Measurements from ENCODE around the gene UBL4A. TPM values are rescaled to one million over a fixed set of nuclear protein-coding genes. Genes with fewer than 3 reads are reported as not detected.

Gene UBL4A
- total RNA-seq, 1 experiment from 2014 or later, result 30.4 TPM

DNA sequence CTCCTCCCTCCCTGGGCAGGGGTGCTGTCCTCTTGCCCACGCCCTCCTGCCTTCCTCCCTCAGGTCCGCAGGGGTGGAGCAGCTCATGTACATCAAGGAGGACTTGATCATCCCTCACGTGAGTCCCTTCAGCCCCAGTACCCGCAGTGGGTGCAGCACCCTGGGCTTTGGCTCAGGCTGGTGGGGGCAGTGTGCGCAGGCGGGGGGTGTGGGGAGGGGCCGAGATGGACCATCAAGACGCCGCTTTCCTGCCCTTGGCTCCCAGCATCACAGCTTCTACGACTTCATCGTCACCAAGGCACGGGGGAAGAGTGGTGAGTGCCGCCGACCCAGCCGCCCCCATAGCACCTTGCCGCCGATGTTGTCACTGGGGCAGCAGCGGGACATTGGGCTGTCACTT lies 36.8 kb downstream of the UBL4A start:
- Histone ChIP-seq H3K27ac (ENCODE audit: low read depth, low read length, poor library complexity, severe bottlenecking) (no peak overlapping the region), H3K4me3 (ENCODE audit: low read depth, low read length, poor library complexity, severe bottlenecking) (no peak overlapping the region), H3K4me1 (ENCODE audit: insufficient read depth, low read length, poor library complexity, severe bottlenecking) (peaks cover 6% of the 10 kb centered on the region), H3K36me3 (ENCODE audit: insufficient read depth, low read length, poor library complexity, severe bottlenecking) (peaks cover 4% of the 10 kb centered on the region), H3K27me3 (replicated peaks; ENCODE audit: insufficient read depth, low read depth, low read length, poor library complexity) (no peaks in the 10 kb centered on the region), H3K9me3 (ENCODE audit: low read depth, low read length, poor library complexity, severe bottlenecking) (no peaks in the 10 kb centered on the region)
- intact Hi-C loops (cut with micrococcal nuclease; ENCODE audit: unreplicated experiment), result no loop called here
- no peak for TF ChIP-seq EZH2 (IDR thresholded peaks at IDR 0.05; ENCODE audit: borderline replicate concordance, low read depth, low read length, poor library complexity, severe bottlenecking)
- TF ChIP-seq, protein P1, sequence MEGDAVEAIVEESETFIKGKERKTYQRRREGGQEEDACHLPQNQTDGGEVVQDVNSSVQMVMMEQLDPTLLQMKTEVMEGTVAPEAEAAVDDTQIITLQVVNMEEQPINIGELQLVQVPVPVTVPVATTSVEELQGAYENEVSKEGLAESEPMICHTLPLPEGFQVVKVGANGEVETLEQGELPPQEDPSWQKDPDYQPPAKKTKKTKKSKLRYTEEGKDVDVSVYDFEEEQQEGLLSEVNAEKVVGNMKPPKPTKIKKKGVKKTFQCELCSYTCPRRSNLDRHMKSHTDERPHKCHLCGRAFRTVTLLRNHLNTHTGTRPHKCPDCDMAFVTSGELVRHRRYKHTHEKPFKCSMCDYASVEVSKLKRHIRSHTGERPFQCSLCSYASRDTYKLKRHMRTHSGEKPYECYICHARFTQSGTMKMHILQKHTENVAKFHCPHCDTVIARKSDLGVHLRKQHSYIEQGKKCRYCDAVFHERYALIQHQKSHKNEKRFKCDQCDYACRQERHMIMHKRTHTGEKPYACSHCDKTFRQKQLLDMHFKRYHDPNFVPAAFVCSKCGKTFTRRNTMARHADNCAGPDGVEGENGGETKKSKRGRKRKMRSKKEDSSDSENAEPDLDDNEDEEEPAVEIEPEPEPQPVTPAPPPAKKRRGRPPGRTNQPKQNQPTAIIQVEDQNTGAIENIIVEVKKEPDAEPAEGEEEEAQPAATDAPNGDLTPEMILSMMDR (conservative IDR thresholded peaks at IDR 0.05; ENCODE audit: low read depth, low read length), result no peak
- no TSS peak for BruUV-seq (replicated peaks)
- POLR2A ChIA-PET (ENCODE audit: low non-redundant PET), result no interaction called here
- no peak for DNase-seq (ENCODE audit: low spot score)
- CTCF ChIA-PET, result no interaction called here

DNA sequence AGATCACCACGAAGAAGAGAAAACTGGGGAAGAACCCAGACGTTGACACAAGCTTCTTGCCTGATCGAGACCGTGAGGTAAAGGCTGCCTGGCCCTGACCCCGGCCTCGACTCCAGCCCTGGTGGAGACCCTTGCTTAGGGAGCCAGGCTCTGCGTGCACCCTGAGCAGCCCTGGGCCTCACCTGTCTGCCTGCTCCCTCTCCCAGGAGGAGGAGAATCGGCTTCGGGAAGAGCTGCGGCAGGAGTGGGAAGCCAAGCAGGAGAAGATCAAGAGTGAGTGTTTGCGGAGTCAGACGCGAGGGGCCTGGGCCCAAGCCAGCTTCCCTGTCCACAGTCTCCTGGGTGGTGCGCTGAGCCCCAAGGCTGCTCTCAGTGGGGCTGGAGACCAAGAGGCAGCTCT lies 37.9 kb downstream of the UBL4A start:
- H3K27me3 ChIP-seq (replicated peaks; ENCODE audit: insufficient read depth, low read depth, low read length, poor library complexity), result no peaks in the 10 kb centered on the region
- no peak overlapping the region for H3K4me3 ChIP-seq (ENCODE audit: low read depth, low read length, poor library complexity, severe bottlenecking)
- TF ChIP-seq EZH2 (IDR thresholded peaks at IDR 0.05; ENCODE audit: borderline replicate concordance, low read depth, low read length, poor library complexity, severe bottlenecking), result no peak
- TF ChIP-seq, protein P1 (conservative IDR thresholded peaks at IDR 0.05; ENCODE audit: low read depth, low read length), result no peak
- DNase-seq (ENCODE audit: low spot score), result no peak
- H3K9me3 ChIP-seq (ENCODE audit: low read depth, low read length, poor library complexity, severe bottlenecking), result no peaks in the 10 kb centered on the region
- ChIA-PET POLR2A (ENCODE audit: low non-redundant PET) (no interaction called here), CTCF (no interaction called here)
- peaks cover 6% of the 10 kb centered on the region for H3K4me1 ChIP-seq (ENCODE audit: insufficient read depth, low read length, poor library complexity, severe bottlenecking)
- H3K27ac ChIP-seq (ENCODE audit: low read depth, low read length, poor library complexity, severe bottlenecking), result no peak overlapping the region
- peaks cover 4% of the 10 kb centered on the region for H3K36me3 ChIP-seq (ENCODE audit: insufficient read depth, low read length, poor library complexity, severe bottlenecking)
- no TSS peak for BruUV-seq (replicated peaks)
- intact Hi-C loops (cut with micrococcal nuclease; ENCODE audit: unreplicated experiment), result no loop called here

- intact Hi-C loops (cut with micrococcal nuclease; ENCODE audit: unreplicated experiment), result no loop called here
- H3K27ac ChIP-seq (ENCODE audit: low read depth, low read length, poor library complexity, severe bottlenecking), result no peak overlapping the region
- H3K27me3 ChIP-seq (replicated peaks; ENCODE audit: insufficient read depth, low read depth, low read length, poor library complexity), result no peaks in the 10 kb centered on the region
- ChIA-PET POLR2A (ENCODE audit: low non-redundant PET) (no interaction called here), CTCF (no interaction called here)
- no peaks in the 10 kb centered on the region for H3K9me3 ChIP-seq (ENCODE audit: low read depth, low read length, poor library complexity, severe bottlenecking)
- DNase-seq (ENCODE audit: low spot score), result no peak
- no peak overlapping the region for H3K4me3 ChIP-seq (ENCODE audit: low read depth, low read length, poor library complexity, severe bottlenecking)
- TF ChIP-seq, protein P1 (conservative IDR thresholded peaks at IDR 0.05; ENCODE audit: low read depth, low read length), result no peak
- TF ChIP-seq EZH2 (IDR thresholded peaks at IDR 0.05; ENCODE audit: borderline replicate concordance, low read depth, low read length, poor library complexity, severe bottlenecking), result no peak
- BruUV-seq (replicated peaks), result no TSS peak
- peaks cover 4% of the 10 kb centered on the region for H3K36me3 ChIP-seq (ENCODE audit: insufficient read depth, low read length, poor library complexity, severe bottlenecking)
- H3K4me1 ChIP-seq (ENCODE audit: insufficient read depth, low read length, poor library complexity, severe bottlenecking), result peaks cover 6% of the 10 kb centered on the region
These were observed 40.0 kb downstream of the UBL4A start for GRCh38 chrX:154446430-154446829.

Data from A673 (cell line).